ENCODE data around the gene FAM110C. TPM values are rescaled to one million over a fixed set of nuclear protein-coding genes. Genes with fewer than 3 reads are reported as not detected.

Gene FAM110C
- total RNA-seq, 1 donor = not detected

DNA sequence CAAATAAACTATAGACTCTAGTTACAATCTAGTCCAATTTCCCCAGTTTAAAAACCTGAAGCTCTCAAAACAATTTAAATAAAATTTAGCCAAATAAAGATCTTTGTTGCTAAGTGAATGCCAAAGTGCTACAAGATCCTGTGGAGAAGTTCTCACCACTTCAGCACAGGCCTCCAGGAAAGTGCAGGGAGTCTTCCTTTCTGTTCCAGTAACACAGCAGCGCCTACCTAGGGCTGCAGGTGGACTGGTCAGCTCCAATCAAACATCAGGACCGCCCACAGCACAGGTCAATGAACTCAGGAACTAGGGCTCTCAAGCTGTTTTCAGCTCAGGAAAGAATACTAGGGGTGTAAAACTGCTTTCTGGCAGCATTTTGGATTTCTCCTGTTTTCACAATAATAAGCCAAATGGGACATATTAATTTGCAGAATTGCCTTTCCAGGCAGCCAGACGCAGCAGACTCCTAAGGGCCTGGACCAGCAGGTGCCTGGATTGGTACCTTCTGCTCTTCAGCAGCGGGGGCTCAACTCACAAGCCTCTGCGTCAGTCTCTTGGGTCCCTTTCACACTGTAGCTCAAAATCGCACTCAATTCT, 1.5 kb downstream of the FAM110C start:
- TF ChIP-seq, protein P1, sequence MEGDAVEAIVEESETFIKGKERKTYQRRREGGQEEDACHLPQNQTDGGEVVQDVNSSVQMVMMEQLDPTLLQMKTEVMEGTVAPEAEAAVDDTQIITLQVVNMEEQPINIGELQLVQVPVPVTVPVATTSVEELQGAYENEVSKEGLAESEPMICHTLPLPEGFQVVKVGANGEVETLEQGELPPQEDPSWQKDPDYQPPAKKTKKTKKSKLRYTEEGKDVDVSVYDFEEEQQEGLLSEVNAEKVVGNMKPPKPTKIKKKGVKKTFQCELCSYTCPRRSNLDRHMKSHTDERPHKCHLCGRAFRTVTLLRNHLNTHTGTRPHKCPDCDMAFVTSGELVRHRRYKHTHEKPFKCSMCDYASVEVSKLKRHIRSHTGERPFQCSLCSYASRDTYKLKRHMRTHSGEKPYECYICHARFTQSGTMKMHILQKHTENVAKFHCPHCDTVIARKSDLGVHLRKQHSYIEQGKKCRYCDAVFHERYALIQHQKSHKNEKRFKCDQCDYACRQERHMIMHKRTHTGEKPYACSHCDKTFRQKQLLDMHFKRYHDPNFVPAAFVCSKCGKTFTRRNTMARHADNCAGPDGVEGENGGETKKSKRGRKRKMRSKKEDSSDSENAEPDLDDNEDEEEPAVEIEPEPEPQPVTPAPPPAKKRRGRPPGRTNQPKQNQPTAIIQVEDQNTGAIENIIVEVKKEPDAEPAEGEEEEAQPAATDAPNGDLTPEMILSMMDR (IDR thresholded peaks at IDR 0.05; ENCODE audit: insufficient read depth, low read depth, low read length) = no peak
- no peak overlapping the region for H3K4me3 ChIP-seq (ENCODE audit: low read depth, low read length)

DNA sequence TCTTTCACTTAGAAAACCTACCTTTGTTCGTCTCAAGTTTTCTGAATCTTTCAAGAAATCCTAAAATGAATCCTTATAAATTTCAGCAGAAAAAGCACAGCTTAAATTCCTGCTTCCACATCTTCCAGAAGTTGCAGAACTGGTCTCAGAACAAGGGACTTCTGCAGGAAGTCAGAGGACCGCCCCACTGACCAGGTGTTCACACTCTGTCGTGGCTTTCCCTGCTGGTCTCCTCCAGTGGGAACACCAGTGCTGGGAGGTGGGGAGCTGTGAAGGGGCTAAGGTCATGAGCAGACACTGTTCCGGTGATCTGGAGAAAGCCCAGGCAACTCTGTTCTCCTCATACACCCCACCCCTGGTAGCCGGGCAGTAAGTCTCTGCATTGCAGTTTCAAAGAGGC, 3.5 kb downstream of the FAM110C start:
- TF ChIP-seq, protein P1 (IDR thresholded peaks at IDR 0.05; ENCODE audit: insufficient read depth, low read depth, low read length) = no peak
- no peak overlapping the region for H3K4me3 ChIP-seq (ENCODE audit: low read depth, low read length)
- no peak for DNase-seq (ENCODE audit: low read depth)

More for the DNA sequence above, 1.5 kb downstream of the FAM110C start:
- no peak for DNase-seq (ENCODE audit: low read depth)

DNA sequence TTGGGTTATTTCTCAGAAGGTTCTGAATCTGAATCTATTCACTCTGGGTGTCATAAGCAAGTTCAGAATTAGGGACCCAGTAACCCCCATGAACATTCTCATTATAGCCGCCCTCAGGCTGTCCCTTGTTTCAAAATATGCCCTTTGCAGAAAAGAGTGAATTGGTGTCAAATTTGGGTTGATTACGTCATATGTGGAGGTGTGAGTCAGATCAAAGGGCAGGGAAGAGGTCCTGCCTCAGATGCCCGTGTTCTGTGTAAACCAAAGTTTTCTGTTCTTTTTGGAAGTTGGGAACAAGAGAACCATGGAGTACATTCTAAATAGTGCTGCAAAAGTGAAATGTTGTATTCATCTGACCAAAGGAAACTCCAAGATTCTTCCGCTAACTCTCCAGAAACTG, 5.8 kb downstream of the FAM110C start:
- DNase-seq (ENCODE audit: low read depth) = no peak
- TF ChIP-seq, protein P1 (IDR thresholded peaks at IDR 0.05; ENCODE audit: insufficient read depth, low read depth, low read length) = no peak

GRCh38 chr2:38155-38554, 8.2 kb downstream of the FAM110C start:
- H3K4me3 ChIP-seq (ENCODE audit: low read depth, low read length) = no peak overlapping the region
- no peak for DNase-seq (ENCODE audit: low read depth)
- TF ChIP-seq, protein P1 (IDR thresholded peaks at IDR 0.05; ENCODE audit: insufficient read depth, low read depth, low read length) = no peak

More for the DNA sequence above, 5.8 kb downstream of the FAM110C start:
- H3K4me3 ChIP-seq (ENCODE audit: low read depth, low read length) = no peak overlapping the region

DNA sequence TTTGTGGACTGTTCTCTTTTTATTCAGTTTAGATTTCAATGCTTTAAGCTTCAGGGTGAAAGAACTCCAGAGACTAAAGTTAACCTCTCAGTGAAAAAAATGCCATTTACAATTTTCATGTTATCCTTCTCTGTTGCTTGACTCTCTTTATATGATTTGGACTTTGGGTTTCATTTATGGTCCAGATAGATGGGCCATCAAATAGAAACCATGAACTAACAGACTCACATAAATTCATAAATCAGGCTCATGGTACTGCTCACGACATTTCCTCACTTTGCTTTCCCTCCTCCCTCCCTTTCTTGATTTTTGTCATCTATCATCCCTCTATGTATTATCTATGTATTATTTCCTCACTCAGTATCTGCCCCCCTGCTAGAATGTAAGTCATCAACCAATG, 10.0 kb downstream of the FAM110C start:
- TF ChIP-seq, protein P1 (IDR thresholded peaks at IDR 0.05; ENCODE audit: insufficient read depth, low read depth, low read length) = no peak
- DNase-seq (ENCODE audit: low read depth) = no peak
- H3K4me3 ChIP-seq (ENCODE audit: low read depth, low read length) = no peak overlapping the region

GRCh38 chr2:35852-36251, 10.5 kb downstream of the FAM110C start:
- TF ChIP-seq, protein P1 (IDR thresholded peaks at IDR 0.05; ENCODE audit: insufficient read depth, low read depth, low read length) = no peak
- no peak for DNase-seq (ENCODE audit: low read depth)
- no peak overlapping the region for H3K4me3 ChIP-seq (ENCODE audit: low read depth, low read length)

GRCh38 chr2:33620-34019, 12.7 kb downstream of the FAM110C start:
- no peak for DNase-seq (ENCODE audit: low read depth)

More at GRCh38 chr2:33620-34019, 12.7 kb downstream of the FAM110C start:
- TF ChIP-seq, protein P1 (IDR thresholded peaks at IDR 0.05; ENCODE audit: insufficient read depth, low read depth, low read length) = no peak
- no peak overlapping the region for H3K4me3 ChIP-seq (ENCODE audit: low read depth, low read length)
